LoVo (cell line): ENCODE measurements around the gene NELFE.

ENCODE experiments used
- DNase-seq: peaks from one replicate; pipeline ENCODE4 v3.0.0-alpha.2; 2016; ENCODE audit warnings: low spot score

NELFE gene

GRCh38 chr6:31971993-31972708, 13.4 kb upstream of the NELFE start, which contains the start of gene DXO:
Gene DXO, minus strand, starts transcription at chr6:31972138. Its CDS starts 463 bp downstream, at chr6:31971675.
- DNase-seq, result peak; percentile 97

GRCh38 chr6:31971279-31971992, 12.7 kb upstream of the NELFE start:
- DNase-seq, result no peak

GRCh38 chr6:31970604-31971271, 12.0 kb upstream of the NELFE start:
- no peak for DNase-seq

DNA sequence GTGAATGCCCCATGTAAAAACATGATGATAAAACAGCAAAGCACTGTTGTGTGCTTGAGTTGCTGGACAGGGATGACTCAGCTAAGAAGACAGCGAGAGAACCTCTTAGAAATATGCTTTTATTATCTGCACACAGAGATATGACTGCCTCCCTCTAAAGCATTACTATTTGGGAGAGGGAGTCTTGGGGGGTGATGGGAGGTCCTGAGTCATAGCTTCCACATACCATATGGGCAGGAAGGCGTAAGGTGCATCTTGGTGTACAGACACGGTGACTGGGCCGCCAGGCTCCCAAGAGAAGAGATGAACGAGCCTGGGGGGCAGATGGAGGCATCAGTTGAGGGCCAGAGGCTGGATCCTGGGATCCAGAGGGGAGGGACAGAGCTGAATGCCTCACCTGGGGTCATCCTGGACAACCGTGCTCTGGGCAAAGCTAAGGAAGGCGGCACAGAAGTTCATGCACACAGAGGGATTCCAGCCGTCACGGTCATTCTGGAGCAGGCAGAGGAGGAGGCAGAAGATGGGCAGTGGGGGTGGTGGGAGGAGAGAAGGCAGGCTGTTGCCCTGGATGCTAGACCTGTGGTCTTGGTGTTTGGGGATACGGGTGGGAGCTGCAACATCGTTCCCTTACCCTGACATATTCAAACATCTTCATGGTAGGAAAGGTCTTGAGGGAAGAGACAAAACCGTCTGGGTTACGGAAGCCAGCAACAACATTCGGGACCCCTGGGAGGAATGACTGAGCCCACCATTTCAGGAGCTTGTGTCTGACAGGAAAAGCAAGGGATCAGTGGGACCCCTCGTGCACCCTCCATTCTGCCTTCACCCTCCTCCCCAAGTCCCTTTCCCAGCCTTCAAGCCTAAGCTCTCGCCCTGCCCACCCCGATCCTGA, 11.2 kb upstream of the NELFE start:
- DNase-seq, result no peak

- no peak for DNase-seq
Observed at GRCh38 chr6:31968791-31969711, 10.3 kb upstream of the NELFE start.

GRCh38 chr6:31968326-31968725, 9.6 kb upstream of the NELFE start:
- DNase-seq, result no peak

DNA sequence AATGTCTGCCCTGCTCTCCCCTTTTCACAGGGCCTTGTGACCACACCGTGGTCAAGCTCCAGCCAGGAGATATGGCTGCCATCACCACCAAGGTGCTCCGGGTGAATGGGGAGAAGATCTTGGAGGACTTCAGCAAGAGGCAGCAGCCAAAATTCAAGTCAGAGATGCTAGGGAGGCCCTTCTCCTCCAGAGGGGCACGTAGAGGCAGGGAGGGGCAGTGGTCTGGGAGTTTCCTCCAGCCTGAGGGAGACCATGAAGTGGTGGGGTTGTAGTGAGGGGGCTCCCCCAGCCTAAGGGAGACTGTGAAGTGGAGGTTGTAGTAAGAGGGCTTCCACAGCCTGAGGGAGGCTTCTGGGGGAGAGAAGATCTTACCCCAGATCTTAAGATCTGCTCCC, 9.2 kb upstream of the NELFE start:
- no peak for DNase-seq

DNA sequence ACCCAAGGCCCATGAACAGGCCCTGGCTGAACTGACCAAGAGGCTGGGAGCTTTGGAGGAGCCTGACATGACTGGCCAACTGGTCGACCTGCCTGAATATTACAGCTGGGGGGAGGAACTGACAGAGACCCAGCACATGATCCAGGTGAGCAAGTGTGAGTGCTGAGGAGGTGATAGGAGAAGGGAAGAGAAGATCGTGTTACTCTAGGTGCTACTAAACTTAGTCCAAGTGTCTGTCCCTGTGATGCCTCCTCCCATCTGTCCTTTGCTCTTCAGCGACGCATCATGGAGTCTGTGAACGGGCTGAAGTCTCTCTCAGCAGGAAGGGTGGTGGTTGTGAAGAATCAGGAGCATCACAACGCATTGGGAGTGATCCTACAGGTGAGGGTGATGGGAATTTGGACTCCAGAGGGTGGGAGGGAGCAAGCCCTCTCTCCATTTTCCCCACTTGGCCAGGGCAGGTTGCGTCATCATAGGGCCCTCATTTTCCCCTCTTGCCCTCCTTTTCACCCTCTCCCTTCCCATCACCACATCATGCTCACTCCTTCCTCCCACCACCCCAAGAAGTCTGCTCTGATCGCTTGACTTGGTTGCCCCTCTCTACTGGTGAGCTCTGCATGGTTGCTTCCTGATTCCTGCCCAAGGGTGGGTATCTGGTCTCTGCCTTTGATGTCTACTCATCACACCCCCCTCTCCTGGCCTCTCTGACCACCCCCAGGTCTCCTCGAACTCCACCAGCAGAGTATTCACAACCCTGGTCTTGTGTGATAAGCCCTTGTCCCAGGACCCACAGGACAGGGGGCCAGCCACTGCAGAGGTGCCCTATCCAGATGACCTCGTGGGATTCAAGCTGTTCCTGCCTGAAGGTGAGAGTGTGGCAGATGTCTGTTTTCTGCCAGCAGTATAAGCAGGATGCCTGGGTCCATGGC, 8.5 kb upstream of the NELFE start:
- DNase-seq, result no peak

DNA sequence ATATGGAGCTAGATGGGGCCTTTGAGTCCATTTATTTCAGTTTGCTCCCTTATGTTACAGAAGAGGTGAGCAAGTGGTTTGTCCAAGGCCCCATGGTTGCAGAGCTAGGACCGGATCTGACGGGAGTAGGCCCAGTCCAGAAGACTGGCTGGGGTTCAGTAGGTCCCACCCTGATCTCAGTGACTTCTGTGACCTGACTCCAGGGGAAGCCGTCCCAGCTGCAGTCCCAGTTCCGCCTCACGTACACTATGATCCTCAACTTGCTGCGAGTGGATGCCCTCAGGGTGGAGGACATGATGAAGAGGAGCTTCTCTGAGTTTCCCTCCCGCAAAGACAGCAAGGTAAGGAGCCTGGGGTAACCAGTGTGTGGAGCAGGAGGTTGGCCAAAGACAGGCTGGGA, 7.7 kb upstream of the NELFE start:
- DNase-seq, result no peak

GRCh38 chr6:31965700-31966099, 6.9 kb upstream of the NELFE start:
- no peak for DNase-seq

DNA sequence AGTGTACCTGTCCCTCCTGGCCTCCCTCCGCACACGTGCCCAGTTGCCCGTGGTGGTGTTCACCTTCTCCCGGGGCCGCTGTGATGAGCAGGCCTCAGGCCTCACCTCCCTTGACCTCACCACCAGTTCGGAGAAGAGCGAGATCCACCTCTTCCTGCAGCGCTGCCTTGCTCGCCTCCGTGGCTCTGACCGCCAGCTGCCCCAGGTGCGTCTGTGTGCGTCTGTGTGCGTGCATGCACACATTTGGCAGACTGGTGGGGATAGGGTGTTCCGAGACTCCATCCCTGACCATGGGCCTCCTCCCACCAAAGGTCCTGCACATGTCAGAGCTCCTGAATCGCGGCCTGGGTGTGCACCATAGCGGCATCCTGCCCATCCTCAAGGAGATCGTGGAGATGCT, 5.2 kb upstream of the NELFE start:
- DNase-seq, result no peak

- DNase-seq, result no peak
Observed at GRCh38 chr6:31961616-31962015, 2.8 kb upstream of the NELFE start.

DNA sequence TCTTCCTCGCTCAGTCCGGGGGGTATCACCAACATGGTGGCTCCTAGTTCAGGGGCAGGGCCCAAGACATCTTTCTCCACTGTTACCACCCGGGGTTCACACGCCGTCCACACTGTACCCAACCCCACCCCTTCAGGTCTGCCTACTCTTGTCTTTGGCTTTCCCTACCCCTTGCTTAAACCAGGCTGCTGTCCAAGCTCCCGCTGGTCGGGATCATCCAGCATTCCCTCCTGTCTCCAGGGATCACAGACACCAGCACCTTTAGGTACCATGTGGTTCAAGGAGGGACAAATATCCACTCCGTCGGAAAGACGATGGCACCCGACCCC, 395 bp downstream of the NELFE start:
- DNase-seq, result no peak

- no peak for DNase-seq
Observed at GRCh38 chr6:31956796-31957195, 2.0 kb downstream of the NELFE start.

DNA sequence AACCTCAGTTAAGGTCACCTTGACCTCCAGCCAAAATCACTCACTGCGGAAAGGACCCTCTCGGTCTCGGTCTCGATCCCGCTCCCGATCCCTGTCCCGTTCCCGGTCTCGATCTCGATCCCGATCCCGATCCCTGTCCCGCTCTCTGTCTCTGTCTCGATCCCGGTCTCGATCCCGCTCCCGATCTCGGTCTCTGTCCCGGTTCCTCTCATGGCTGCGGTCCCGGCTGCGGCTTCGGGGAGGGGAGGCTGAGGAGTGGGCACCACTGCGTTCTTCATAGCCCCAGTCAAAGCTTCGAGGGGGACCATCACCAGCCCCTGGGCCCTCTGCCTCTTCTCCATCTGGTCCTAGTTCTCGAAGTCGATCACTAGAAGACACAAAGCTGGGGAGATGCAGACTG, 4.3 kb downstream of the NELFE start:
- DNase-seq, result no peak

DNA sequence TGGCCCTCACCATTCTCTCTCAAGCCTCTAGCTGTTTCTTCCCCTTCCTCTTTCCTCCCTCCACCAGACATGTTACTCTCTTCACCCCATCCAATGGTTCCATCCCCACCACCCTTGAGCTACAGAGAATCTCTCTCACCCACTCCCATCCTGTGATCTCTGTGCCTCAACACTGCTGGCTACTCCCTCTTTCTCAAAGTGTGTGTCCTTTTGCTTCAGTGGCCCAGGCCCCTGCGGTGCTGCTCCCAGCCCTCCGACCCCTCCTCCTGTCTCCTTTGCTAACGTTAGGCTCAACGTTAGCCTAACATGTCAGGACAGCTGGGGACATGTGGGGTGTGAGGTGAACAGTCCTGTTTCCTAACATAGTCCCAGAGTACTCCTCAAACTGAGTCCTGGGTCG, 5.9 kb downstream of the NELFE start:
- no peak for DNase-seq

GRCh38 chr6:31952140-31952805, 6.5 kb downstream of the NELFE start:
- no peak for DNase-seq

- no peak for DNase-seq
Observed at GRCh38 chr6:31949926-31950548, 8.7 kb downstream of the NELFE start.
